NOMO-1 treated with dmso at 0.1 percent for 144 hours (cell line): ENCODE measurements around the gene CD72.
"Not testable (repeated sequence)": the region's sequence is repeated elsewhere in the genome, so short reads cannot be mapped to it uniquely, and the experiment has no call there.

Experiments
- DNase-seq: peaks from one replicate; lab custom pipeline; 2025; ENCODE audit not compliant: unreplicated experiment; lab: John Stamatoyannopoulos, UW

The CD72 gene

GRCh38 chr9:35598866-35599590, 19.2 kb downstream of the CD72 start:
- DNase-seq: no peak

DNA sequence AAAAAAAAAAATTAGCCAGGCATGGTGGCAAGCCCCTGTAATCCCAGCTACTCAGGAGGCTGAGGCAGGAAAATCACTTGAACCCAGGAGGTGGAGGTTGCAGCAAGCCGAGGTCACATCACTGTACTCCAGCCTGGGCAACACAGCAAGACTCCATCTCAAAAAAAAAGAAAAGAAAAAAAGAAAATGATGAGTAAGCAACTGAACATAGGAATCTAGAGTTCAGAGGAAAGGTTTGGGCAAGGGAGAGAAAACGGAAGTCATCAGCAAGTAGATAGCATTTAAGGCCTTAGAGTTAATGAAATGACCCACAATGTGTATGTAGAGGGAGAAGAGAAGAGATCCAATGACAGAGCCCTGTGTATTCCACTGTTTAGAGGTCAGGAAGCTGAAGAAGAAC, 21.3 kb downstream of the CD72 start:
- DNase-seq: not testable (repeated sequence)

- DNase-seq: no peak
These were observed 23.7 kb downstream of the CD72 start for GRCh38 chr9:35594471-35594870.

GRCh38 chr9:35593581-35593980, 24.6 kb downstream of the CD72 start:
- DNase-seq: no peak

DNA sequence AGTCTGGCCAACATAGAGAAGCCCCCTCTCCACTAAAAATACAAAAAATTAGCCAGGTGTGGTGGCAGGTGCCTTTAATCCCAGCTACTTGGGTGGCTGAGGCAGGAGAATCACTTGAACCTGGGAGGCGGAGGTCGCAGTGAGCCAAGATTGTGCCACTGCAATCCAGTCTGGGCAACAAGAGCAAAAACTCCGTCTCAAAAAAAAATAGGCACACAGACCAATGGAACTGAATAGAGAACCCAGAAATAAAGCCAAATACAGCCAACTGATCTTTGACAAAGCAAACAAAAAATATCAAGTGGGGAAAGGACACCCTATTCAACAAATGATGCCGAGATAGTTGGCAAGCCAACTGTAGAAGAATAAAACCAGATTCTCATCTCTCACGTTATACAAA, 29.7 kb downstream of the CD72 start:
- not testable (repeated sequence) for DNase-seq

DNA sequence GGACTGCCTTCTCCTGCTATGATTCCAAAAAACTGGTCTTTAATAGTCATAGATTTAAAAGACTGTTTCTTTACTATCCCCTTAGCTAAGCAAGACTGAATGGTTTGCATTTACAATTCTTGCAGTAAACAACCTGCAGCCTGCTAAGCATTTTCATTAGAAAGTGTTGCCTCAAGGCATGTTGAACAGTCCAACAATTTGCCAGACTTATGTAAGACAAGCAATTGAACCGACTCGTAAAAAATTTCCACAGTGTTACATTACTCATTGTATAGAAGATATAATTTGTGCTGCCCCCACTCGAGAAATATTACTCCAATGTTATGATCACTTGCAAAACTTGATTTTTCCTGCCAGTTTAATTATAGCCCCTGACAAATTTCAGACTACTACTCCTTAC, 33.5 kb downstream of the CD72 start:
- DNase-seq: not testable (repeated sequence)

DNA sequence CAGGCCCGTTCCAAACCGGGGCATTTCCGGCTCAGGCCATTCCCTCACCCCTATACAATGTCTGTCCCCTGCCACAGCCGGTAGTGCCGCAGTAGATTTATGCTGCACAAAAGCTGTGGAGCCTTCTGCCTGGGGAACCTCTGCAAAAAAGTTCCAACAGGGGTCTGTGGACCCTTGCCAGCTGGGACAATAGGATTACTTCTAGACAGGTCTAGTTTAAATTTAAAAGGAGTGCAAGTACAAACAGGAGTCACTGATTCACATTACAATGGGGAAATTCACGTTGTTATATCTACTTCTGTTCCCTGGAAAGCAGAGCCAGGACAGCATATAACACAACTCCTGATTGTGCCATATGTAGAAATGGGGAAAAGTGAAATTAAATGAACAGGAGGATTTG, 34.7 kb downstream of the CD72 start:
- DNase-seq: not testable (repeated sequence)

GRCh38 chr9:35579659-35580227, 38.5 kb downstream of the CD72 start:
- DNase-seq: not testable (repeated sequence)

GRCh38 chr9:35579130-35579529, 39.1 kb downstream of the CD72 start:
- DNase-seq: no peak

DNA sequence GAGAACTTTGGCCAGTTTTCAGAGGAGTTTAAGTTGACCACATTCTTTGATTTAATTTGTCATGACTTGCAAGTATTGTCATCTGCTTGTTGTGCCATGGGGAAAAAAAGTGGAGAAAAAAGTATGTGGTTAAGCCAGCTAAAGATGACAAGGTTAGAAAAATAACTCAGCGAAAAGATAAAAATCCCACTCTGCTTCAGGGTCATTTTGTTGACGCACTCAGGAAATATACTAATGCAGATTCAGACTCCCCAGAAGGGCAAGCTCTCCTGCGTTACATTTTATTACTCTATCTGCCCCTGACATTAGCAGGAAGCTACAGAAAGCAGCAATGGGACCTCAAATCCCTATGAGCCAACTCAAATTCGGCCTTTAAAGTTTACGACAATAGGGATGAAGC, 40.7 kb downstream of the CD72 start:
- no peak for DNase-seq

DNA sequence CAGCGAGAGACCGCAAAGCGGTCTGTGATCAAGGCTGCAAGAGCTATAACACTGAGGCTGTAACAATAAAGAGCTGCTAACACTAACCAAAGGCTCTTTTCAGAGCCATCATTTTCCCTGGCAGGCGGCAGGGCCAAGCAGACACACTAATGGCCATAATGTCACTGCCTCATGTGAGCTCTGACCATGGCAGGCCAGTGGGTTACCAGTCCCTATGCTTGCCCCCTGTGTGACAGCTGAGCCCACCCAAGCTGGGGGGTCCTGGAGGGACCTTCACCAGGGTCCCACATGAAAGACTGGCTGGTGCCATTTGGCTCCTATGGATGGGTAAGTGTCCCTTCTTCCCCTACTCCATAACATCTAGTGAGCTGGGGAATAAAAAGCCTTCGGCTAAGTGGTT, 42.7 kb downstream of the CD72 start:
- no peak for DNase-seq

DNA sequence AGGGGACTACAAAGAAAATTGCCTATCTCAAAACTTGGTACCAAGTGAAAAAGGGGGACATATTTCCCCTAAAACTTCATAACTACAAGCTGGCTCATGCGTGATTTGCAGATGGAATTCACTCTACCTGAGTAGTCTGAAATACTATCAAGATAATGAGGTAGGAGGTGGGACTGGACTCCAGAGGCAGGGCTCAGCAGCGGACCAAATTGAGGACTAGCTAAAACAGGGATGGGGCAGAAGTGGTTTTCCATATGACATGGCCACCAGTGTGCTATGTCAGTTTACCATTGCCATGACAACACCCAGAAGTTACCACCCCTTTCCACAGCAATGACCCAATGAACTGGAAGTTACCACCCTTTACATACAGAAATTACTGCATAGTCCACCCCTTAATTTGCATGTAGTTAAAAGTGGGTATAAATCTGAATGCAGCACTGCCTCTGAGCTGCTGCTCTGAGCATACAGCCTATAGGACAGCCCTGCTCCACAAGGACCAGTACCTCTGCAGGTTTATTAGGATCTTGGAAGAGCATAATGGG, 43.6 kb downstream of the CD72 start:
- no peak for DNase-seq

DNA sequence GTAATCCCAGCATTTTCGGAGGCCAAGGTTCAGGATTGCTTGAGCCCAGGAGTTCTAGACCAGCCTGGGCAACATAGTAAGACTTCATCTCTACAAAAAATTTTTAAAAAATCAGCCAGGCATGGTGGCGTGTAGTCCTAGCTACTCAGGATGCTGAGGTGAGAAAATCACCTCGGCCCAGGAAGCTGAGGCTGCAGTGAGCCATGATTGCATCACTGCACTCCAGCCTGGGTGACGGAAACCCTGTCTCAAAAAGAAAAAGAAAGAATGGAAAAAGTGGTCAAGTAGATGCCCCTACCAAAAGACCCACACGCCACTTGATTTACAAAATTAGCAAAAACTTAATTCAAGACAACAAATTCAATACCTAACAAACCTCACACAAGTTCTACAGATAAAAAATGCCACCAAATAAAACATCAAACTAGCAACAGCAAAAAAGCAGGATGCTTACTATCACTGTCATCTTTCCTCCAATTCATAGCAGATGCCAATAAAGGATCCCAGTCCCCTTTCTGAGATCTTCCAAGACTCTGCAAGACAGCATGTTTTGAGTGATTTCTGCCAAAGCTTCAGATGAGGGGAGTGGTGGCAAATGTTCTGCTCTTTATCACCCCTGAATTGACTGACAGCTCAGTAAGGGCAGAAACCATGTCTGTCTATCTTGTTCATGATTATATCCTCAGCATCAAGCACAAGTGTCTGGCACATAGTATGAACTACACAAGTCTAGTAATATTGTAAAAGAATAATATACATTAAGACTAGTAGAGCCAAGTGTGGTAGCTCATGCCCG, 47.3 kb downstream of the CD72 start:
- DNase-seq: no peak

- DNase-seq: peak; percentile 11
These were observed 49.0 kb downstream of the CD72 start for GRCh38 chr9:35569206-35569605.

GRCh38 chr9:35568196-35568595, 50.0 kb downstream of the CD72 start:
- no peak for DNase-seq

GRCh38 chr9:35566417-35566816, 51.8 kb downstream of the CD72 start:
- no peak for DNase-seq

DNA sequence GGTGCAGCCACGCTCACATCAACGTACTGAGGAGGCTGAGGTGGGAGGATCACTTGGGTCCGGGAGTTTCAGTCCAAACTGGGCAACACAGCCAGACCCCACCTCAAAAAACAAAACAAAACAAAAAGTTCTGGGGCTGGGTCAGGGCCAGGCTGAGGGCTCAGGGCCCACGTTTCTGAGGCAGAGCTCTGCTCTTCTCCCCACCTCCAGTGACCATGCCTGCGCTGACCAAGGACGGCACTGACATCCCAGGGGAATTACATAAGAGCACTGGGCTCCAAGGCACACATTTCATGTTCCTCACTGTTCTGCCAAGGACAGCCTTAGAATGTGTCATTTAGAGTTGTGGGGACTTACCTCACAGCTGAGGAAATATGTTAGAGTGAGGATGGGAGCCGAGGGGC, 53.6 kb downstream of the CD72 start:
- DNase-seq: no peak

- no peak for DNase-seq
These were observed 54.4 kb downstream of the CD72 start for GRCh38 chr9:35563791-35564197.

- DNase-seq: no peak
These were observed 55.1 kb downstream of the CD72 start for GRCh38 chr9:35562895-35563780.

GRCh38 chr9:35561468-35562261, 56.5 kb downstream of the CD72 start:
- no peak for DNase-seq
